GM18499 (cell line): ENCODE measurements around the gene UPF3A.
"Not testable (repeated sequence)": the region's sequence is repeated elsewhere in the genome, so short reads cannot be mapped to it uniquely, and the experiment has no call there.

Source experiments
- ATAC-seq: cut with Tn5 transposase; IDR thresholded peaks from one replicate; pipeline ENCODE4 v1.9.1; 2021; ENCODE audit warnings: moderate number of reproducible peaks; ENCODE audit not compliant: insufficient read depth, unreplicated experiment

The UPF3A gene

DNA sequence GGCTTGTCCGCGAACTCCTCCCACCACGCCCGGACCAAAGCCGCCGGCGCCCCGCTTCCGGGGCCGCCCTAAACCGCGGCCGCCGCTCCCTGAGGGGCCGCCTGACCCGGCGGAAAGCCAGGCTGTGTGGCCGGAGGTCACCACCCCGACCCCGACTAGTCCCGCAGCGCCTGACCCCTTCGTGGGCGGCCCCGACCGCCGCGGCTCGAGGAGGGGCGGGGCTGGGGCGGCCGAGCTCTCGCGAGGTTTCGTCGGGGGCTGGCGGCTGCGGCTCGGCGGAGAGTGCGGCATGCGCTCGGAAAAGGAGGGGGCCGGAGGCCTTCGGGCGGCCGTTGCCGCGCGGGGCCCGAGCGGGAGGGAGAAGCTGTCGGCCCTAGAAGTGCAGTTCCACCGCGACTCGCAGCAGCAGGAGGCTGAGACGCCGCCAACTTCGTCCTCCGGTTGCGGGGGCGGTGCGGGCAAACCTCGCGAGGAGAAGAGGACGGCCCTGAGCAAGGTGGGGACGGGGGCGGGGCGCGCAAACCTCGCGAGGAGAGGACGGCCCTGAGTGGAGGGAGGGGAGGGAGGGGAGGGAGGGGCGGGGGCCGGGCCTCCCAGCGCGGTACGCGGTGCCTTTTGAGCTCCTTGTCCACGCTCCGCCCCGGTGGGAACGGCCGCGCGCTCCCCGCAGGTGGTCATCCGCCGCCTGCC, at the start of gene UPF3A:
Gene UPF3A, plus strand, starts transcription at position 251 of the 690 bp plus-strand sequence. Its CDS starts 39 bp downstream, at position 290.
- no peak for ATAC-seq

DNA sequence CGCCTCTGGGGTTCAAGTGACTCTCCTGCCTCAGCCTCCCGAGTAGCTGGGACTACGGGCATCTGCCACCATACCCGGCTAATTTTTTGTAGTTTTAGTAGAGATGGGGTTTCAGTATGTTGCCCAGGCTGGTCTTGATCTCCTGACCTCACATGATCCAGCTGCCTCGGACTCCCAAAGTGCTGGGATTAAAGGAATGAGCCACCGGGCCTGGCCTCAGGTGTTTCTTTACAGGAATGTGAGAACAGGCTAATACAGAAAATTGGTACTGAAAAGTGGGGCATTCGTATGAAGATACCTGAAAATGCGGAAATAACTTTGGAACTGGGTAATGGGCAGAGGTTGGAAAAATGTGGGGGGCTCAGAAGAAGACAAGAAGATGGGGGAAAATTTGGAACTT, 49.5 kb upstream of the UPF3A start:
- ATAC-seq, result no peak

- ATAC-seq, result no peak
Measured at GRCh38 chr13:114234266-114234644, 47.1 kb upstream of the UPF3A start.

GRCh38 chr13:114234645-114235421, 46.6 kb upstream of the UPF3A start, which contains the start of gene CDC16:
TSS of gene CDC16 (plus strand) at chr13:114234897. CDS start at chr13:114235085, 188 bp downstream.
- no peak for ATAC-seq

GRCh38 chr13:114235697-114236096, 45.7 kb upstream of the UPF3A start:
- no peak for ATAC-seq

- no peak for ATAC-seq
Measured at GRCh38 chr13:114236227-114236626, 45.2 kb upstream of the UPF3A start.

GRCh38 chr13:114237415-114238112, 43.8 kb upstream of the UPF3A start:
- ATAC-seq, result no peak

DNA sequence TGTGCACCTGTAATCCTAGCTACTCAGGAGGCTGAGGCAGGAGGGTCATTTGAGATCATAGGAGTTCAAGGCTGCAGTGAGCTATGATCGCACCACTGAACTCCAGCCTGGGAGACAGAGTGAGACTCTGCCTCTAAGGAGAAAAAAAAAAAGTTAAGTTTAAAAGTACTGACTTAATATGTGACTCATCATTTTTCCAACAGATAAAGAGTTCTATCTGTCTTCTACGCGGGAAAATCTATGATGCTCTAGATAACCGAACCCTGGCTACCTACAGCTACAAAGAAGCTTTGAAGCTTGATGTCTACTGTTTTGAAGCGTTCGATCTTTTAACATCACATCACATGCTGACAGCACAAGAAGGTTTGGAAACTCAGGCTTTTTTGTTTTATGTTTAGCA, 39.5 kb upstream of the UPF3A start:
- no peak for ATAC-seq

DNA sequence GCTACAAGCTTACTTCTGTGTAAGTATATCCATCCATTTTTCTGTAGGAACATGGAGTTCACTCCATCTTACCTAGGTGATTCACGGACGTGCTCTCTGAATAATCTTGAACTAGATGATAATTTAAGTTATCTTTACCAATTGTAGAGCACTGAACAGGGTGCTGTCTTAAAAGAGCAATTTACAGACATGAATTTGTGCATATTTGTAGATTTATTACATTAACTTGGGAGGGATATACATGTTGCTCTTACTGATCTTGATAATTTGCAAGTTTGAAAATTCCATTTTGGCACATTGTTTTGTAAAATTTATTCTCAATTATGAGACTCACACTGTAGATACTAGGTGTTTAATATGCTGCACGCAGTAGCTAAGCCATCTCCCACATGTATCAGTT, 37.4 kb upstream of the UPF3A start:
- no peak for ATAC-seq

DNA sequence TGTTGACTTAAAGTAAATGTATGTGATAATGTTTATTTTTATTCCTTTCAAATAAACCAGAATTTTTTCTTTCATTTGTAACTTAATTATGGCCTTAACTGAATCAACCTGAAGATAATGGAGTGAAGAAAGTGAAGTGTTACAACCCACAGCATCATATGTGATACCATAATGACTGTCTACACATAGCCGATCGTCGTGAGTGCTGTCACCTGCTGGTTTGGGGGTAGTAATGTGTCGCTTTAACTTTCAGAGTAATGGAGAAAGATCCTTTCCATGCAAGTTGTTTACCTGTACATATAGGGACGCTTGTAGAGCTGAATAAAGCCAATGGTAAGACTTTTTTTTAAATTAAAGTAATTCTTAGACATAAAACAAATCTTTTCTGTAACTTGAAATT, 36.8 kb upstream of the UPF3A start:
- no peak for ATAC-seq

GRCh38 chr13:114248011-114248410, 33.4 kb upstream of the UPF3A start:
- no peak for ATAC-seq

- ATAC-seq, result no peak
Measured at GRCh38 chr13:114249077-114249476, 32.3 kb upstream of the UPF3A start.

DNA sequence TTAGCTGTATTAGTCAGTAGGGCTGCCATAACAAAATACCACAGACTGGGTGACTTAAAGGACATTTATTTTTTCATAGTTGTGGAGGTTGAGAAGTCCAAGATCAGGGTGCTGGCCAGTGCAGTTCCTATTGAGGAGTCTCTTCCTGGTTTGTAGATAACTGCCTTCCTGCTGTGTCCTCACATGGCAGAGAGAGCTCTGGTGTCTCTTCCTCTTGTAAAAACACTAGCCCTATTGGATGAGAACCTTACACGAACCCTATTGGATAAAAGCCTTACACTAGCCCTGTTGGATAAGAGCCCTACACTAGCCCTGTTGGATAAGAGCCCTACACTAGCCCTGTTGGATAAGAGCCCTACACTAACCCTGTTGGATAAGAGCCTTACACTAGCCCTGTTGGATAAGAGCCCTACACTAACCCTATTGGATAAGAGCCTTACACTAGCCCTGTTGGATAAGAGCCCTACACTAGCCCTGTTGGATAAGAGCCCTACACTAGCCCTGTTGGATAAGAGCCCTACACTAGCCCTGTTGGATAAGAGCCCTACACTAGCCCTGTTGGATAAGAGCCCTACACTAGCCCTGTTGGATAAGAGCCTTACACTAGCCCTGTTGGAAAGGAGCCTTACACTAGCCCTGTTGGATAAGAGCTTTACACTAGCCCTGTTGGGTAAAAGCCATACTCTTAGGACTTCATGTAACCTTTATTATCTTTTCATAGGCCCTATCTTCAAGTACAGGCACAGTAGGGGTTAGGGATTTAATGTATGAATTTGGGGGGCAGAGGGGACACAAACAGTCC, 29.6 kb upstream of the UPF3A start:
- not testable (repeated sequence) for ATAC-seq

- ATAC-seq, result no peak
Measured at GRCh38 chr13:114256547-114256946, 24.9 kb upstream of the UPF3A start.

DNA sequence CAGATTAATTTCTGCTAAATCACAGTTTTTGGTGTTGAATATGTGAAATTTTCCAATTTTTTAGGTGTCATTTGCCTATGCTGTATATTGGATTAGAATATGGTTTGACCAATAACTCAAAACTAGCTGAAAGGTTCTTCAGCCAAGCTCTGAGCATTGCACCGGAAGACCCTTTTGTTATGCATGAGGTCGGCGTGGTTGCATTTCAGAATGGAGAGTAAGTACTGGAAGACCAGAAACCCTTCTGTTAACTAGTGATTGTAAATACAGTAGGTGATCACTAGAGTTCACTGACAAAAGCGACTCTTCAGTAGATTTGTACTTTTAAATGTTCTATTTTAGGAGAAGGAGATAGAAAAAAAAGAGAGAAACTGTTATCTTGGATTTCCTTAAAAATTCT, 24.4 kb upstream of the UPF3A start:
- ATAC-seq, result no peak

- no peak for ATAC-seq
Measured at GRCh38 chr13:114258589-114258988, 22.8 kb upstream of the UPF3A start.

DNA sequence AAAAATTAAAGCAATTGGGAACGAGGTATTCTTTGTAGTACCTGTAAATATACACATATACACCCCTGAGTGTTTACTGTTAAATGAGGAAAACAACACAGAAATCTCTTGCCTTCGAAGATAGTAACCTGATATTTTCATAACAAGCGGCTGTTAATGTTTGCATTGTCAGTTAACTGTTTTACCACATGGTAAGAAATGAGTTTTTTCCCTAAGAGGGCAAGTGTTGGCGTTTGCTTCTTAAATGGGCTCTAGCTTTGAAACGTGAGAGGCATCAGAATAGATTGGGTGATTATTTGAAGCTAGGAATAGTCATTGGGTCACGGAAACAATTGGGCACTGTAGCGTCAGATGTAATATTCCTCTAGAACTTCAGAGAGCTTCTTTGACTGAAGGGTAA, 22.0 kb upstream of the UPF3A start:
- ATAC-seq, result no peak

DNA sequence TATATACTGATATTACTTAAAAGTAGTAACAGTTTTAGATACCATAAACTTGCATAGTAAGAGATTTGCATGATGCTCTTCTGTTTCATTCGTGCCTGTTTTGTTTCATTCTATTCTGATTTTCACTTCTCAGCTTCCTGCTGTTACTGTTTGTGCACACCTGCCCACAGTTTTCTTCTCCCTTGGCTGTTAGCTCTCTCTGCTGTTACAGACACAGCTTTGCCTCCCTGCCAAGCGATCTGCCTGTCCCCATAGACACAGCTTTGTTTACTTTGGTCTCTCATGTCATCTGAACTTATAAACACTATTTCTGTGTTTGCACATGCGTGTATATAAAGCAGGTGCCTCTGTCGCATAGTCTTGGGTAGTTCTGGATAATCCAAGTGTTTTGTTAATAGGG, 21.4 kb upstream of the UPF3A start:
- no peak for ATAC-seq

DNA sequence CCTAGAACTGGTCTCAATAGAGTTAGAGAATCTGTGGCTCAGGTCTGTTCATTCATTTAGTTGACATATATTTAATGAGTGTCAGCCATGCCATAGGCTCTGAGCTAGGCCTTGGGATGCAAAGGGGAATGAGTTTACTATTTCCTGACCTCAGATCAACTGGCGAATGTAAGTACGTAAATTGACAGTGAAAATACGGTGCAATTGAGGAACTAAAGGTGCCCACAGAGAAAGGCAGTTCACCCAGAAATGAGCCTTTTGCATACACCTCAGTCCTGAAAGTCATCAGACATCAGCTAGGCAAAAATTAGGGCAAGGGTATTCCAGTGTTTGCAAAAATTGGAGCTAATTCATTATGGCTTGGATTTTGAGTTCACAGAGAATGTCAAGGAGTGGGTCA, 20.6 kb upstream of the UPF3A start:
- ATAC-seq, result no peak

- no peak for ATAC-seq
Measured at GRCh38 chr13:114261328-114261965, 20.0 kb upstream of the UPF3A start.
